ENCODE data around the gene FCHSD1. TPM values are rescaled to one million over a fixed set of nuclear protein-coding genes. Genes with fewer than 3 reads are reported as not detected.

The FCHSD1 gene
- total RNA-seq, 4 donors from 2014 or later: 15.2 to 28.3 (median 22.7) TPM

- H3K9me3 ChIP-seq: no peaks in the 10 kb centered on the region
- DNase-seq: no peak
- no peak overlapping the region for H3K27ac ChIP-seq
- no peak for TF ChIP-seq POLR2A (IDR thresholded peaks at IDR 0.05)
- TF ChIP-seq, protein P1, sequence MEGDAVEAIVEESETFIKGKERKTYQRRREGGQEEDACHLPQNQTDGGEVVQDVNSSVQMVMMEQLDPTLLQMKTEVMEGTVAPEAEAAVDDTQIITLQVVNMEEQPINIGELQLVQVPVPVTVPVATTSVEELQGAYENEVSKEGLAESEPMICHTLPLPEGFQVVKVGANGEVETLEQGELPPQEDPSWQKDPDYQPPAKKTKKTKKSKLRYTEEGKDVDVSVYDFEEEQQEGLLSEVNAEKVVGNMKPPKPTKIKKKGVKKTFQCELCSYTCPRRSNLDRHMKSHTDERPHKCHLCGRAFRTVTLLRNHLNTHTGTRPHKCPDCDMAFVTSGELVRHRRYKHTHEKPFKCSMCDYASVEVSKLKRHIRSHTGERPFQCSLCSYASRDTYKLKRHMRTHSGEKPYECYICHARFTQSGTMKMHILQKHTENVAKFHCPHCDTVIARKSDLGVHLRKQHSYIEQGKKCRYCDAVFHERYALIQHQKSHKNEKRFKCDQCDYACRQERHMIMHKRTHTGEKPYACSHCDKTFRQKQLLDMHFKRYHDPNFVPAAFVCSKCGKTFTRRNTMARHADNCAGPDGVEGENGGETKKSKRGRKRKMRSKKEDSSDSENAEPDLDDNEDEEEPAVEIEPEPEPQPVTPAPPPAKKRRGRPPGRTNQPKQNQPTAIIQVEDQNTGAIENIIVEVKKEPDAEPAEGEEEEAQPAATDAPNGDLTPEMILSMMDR (IDR thresholded peaks at IDR 0.05): no peak
- H3K27me3 ChIP-seq: no peaks in the 10 kb centered on the region
- no peak overlapping the region for H3K4me3 ChIP-seq (replicated peaks in 1 of 3)
- no peaks in the 10 kb centered on the region for H3K36me3 ChIP-seq
- WGBS, 2 donors: 47 to 51% methylated on average over 1 of the region's 1 CpG
- peaks cover 8 to 23% of the 10 kb centered on the region in 2 donors for H3K4me1 ChIP-seq
- intact Hi-C loops (cut with DNase I): no loop called here
Observed at GRCh38 chr5:141602606-141603005, 48.6 kb downstream of the FCHSD1 start.

DNA sequence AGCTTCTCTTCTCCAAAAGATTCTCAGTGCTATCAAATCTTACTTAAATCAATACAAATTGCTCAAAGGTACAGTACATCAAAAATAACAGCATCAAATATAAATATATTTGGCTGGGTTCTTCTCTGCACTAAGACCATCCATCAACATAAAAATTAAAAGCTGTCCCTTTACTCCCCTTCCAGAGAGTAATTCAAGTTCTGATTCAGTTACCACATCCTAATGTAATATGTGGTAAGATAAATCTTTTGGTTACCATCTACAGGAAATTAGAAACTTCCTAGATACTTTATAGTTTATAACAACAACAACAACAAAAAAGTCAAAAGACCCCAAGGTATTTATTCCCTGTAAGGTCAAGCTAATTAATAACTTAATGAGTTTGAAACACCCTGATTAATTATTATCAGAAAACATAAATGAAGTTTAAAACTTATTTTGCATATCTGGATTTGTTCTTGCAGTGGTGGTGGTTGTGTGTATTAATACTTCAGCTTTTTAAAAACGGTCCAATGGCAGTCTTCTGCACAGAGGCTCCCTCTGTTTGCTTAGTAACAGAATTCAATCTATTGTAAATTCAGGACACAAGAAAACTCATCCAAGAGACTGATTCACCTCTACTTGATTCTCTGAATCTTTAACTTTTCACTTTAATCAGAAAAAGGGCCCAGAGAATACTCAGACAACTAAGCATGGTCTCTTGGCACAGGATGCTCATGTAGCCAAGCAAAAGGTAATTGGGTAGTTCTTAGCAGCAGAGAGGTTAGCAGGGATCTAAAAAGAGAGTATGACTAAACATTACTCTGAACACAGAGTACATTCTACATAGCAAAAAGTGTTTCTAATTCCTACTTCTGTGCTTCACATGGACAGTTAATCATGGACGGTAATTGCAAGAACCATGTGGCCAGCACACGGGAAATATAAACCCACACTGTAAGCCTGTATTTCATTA, 52.5 kb downstream of the FCHSD1 start:
- DNase-seq: no peak
- Histone ChIP-seq H3K27ac (no peak overlapping the region), H3K27me3 (no peaks in the 10 kb centered on the region), H3K4me3 (replicated peaks in 1 of 3) (no peak overlapping the region), H3K4me1 (peaks cover under 1 to 4% of the 10 kb centered on the region in 2 donors), H3K9me3 (no peaks in the 10 kb centered on the region), H3K36me3 (no peaks in the 10 kb centered on the region)
- TF ChIP-seq, protein P1 (IDR thresholded peaks at IDR 0.05): no peak
- TF ChIP-seq POLR2A (IDR thresholded peaks at IDR 0.05): no peak
- 65 to 75% methylated on average over 3 of the region's 3 CpGs for WGBS, 2 donors
- intact Hi-C loops (cut with DNase I): no loop called here

DNA sequence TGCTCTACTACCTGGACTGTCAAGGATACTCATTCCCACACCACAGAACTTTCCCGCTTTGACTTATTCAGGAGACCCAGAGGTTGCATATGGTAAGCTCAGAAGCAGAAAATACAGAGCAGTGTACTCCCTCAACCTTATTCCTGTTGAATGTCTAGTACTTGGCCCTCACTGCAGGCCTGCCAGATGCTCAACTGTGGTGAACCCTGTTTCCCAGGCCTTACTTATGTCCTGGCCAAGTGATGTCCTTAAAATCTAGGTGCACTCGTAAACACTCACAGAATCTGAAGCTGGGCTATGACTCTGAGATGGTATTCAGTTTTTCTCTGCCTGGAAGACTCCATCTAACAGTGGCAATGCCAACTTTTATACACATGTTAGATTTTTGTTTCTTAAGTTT, 53.4 kb downstream of the FCHSD1 start:
- H3K36me3 ChIP-seq: no peaks in the 10 kb centered on the region
- intact Hi-C loops (cut with DNase I): no loop called here
- H3K27ac ChIP-seq: no peak overlapping the region
- no peak for DNase-seq
- 99 to 100% methylated on average over 2 of the region's 2 CpGs for WGBS, 2 donors
- H3K4me1 ChIP-seq: no peaks in the 10 kb centered on the region
- no peak overlapping the region for H3K4me3 ChIP-seq (replicated peaks in 1 of 3)
- H3K27me3 ChIP-seq: no peaks in the 10 kb centered on the region
- no peaks in the 10 kb centered on the region for H3K9me3 ChIP-seq
- TF ChIP-seq, protein P1 (IDR thresholded peaks at IDR 0.05): no peak

DNA sequence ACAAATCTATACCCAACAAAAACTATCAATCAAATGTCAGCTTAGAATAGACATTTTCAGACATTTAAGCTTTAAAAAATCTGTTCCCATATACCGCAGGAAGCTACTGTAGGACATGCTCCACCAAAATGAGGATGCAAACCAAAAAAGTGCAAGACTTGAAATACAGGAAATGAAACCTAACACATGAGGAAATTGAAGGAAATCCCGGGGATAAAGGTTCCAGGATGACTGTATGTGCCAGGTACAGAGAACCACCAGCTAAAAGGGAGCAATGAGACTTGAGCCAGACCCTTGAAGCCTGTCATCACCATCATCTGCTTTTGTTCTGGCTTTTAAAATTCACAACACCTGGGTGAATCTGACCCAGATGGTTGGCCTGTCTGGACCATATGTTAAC, 53.8 kb downstream of the FCHSD1 start:
- H3K4me3 ChIP-seq (replicated peaks in 1 of 3): no peak overlapping the region
- 76% methylated on average over 2 of the region's 2 CpGs for WGBS, 2 donors
- no peaks in the 10 kb centered on the region for H3K27me3 ChIP-seq
- H3K36me3 ChIP-seq: no peaks in the 10 kb centered on the region
- no peak for DNase-seq
- peaks cover under 1 to 2% of the 10 kb centered on the region in 2 donors for H3K4me1 ChIP-seq
- intact Hi-C loops (cut with DNase I): no loop called here
- H3K9me3 ChIP-seq: no peaks in the 10 kb centered on the region
- H3K27ac ChIP-seq: no peak overlapping the region
- no peak for TF ChIP-seq POLR2A (IDR thresholded peaks at IDR 0.05)
- TF ChIP-seq, protein P1 (IDR thresholded peaks at IDR 0.05): no peak

DNA sequence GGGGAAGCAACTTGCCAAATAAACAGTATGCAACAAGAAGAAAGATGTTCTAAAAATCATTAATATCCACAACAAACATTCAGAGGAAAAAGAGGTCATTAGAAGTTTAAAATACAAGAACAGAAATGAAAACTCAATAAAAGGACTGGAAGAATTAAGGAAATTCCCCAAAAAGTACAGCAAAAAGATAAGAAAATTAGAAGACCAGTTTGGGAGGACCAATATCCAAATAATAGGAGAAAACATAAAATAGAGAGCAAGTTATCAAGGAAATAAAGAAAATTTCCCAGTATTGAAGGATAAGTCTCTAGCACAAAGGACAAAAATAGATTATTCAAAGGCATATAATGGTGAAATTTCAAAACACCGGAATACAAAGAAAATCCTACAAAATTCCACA, 54.4 kb downstream of the FCHSD1 start:
- Histone ChIP-seq H3K4me1 (peaks cover 4% of the 10 kb centered on the region in 2 donors), H3K27ac (no peak overlapping the region), H3K4me3 (replicated peaks in 1 of 3) (no peak overlapping the region), H3K9me3 (no peaks in the 10 kb centered on the region), H3K27me3 (no peaks in the 10 kb centered on the region), H3K36me3 (no peaks in the 10 kb centered on the region)
- no peak for DNase-seq
- intact Hi-C loops (cut with DNase I): no loop called here
- WGBS, 2 donors: 99 to 100% methylated on average over 1 of the region's 1 CpG
- TF ChIP-seq, protein P1 (IDR thresholded peaks at IDR 0.05): no peak
- no peak for TF ChIP-seq POLR2A (IDR thresholded peaks at IDR 0.05)

Measured in thyroid gland (tissue), 4 donors.